ENCODE measurements around the gene RPRML. TPM values are rescaled to one million over a fixed set of nuclear protein-coding genes. Genes with fewer than 3 reads are reported as not detected.

Gene RPRML
- total RNA-seq, 2 experiments from 2014 or later: not detected

- ChIA-PET CTCF (no interaction called here), POLR2A (no interaction called here)
- DNase-seq (no peak), ATAC-seq (ENCODE audit: poor library complexity) (no peak)
- no peaks in the 10 kb centered on the region for H3K27me3 ChIP-seq (ENCODE audit: control insufficient read depth in 1 of 2, insufficient read depth in 2 of 2, low read length in 2 of 2)
- H3K36me3 Mint-ChIP-seq (ENCODE audit: low read depth): peaks cover 63% of the 10 kb centered on the region
- intact Hi-C loops (cut with DNase I, micrococcal nuclease): loop anchor here in 1 of 2 experiments (10.0 kb wide), 1 partner anchor 135 kb away; no protein-coding TSS in a partner anchor
- no peak overlapping the region for H3K27ac Mint-ChIP-seq
- peaks cover 49% of the 10 kb centered on the region for H3K4me1 Mint-ChIP-seq (ENCODE audit: low read depth)
- H3K4me3 ChIP-seq (ENCODE audit: low read length): no peak overlapping the region
- H3K9me3 Mint-ChIP-seq: no peaks in the 10 kb centered on the region
- peaks cover 14% of the 10 kb centered on the region for H3K4me1 ChIP-seq (ENCODE audit: insufficient read depth, low read length)
- H3K4me3 Mint-ChIP-seq: no peak overlapping the region
- H3K9me3 ChIP-seq (ENCODE audit: control insufficient read depth in 1 of 2, insufficient read depth in 1 of 2, low read length in 2 of 2): no peaks in the 10 kb centered on the region
- TF ChIP-seq CTCF (IDR thresholded peaks at IDR 0.05): no peak
- H3K27ac ChIP-seq (ENCODE audit: low read depth in 1 of 2, low read length in 2 of 2): no peak overlapping the region
- no peaks in the 10 kb centered on the region for H3K27me3 Mint-ChIP-seq
- peaks cover 52% of the 10 kb centered on the region for H3K36me3 ChIP-seq (ENCODE audit: insufficient read depth, low read length)
Measured at GRCh38 chr17:46929413-46929812, 49.6 kb downstream of the RPRML start.

DNA sequence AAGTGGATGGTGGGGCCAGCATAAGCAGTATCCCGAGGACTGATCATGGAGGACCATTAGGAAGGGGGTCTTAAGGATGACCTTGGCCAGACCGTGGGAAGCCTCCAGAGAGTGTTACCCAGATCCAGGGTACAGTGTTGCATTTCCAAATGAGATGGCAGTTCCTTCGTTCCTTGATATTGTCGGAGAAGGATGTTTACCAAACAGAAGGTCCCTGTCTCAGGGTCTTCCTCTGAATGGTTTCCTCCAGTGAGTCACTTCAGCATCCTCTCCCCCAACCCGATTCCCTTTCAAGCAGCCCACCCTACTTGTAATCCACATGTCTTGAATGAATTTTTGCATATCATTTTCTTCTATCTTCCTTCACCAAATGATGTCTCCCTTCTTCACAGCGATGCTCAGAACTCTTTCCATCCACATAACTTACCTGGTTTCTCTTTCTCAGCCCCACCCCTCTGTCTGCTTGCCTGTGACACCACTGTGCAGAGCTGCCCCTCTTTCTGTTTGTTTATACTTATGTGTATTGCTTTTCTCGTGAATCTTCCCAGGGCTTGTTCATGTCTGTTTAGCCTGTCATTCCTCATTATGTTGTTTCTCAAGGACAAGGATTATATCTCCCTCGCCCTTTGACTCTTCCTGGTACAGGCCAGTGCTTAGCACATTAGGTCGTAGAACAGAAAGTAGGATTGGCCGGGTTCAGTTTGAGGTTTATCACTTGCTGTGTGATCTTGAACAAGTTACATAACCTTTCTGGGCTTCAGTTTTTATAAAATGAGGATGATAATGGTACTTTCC lies 50.4 kb downstream of the RPRML start:
- ChIA-PET POLR2A (no interaction called here), CTCF (no interaction called here)
- no peak overlapping the region for H3K4me3 ChIP-seq (ENCODE audit: low read length)
- peaks cover 45% of the 10 kb centered on the region for H3K36me3 ChIP-seq (ENCODE audit: insufficient read depth, low read length)
- no peaks in the 10 kb centered on the region for H3K9me3 ChIP-seq (ENCODE audit: control insufficient read depth in 1 of 2, insufficient read depth in 1 of 2, low read length in 2 of 2)
- H3K4me1 Mint-ChIP-seq (ENCODE audit: low read depth): peaks cover 57% of the 10 kb centered on the region
- ATAC-seq (ENCODE audit: poor library complexity): no peak
- H3K4me1 ChIP-seq (ENCODE audit: insufficient read depth, low read length): peaks cover 14% of the 10 kb centered on the region
- no peak overlapping the region for H3K27ac ChIP-seq (ENCODE audit: low read depth in 1 of 2, low read length in 2 of 2)
- H3K27ac Mint-ChIP-seq: peak overlapping the region; percentile 31
- TF ChIP-seq CTCF (IDR thresholded peaks at IDR 0.05): no peak
- H3K27me3 Mint-ChIP-seq: no peaks in the 10 kb centered on the region
- H3K36me3 Mint-ChIP-seq (ENCODE audit: low read depth): peaks cover 56% of the 10 kb centered on the region
- no peaks in the 10 kb centered on the region for H3K9me3 Mint-ChIP-seq
- no peaks in the 10 kb centered on the region for H3K27me3 ChIP-seq (ENCODE audit: control insufficient read depth in 1 of 2, insufficient read depth in 2 of 2, low read length in 2 of 2)
- no peak for DNase-seq
- intact Hi-C loops (cut with DNase I, micrococcal nuclease): loop anchor here in 1 of 2 experiments (10.0 kb wide), 1 partner anchor 136 kb away; no protein-coding TSS in a partner anchor
- H3K4me3 Mint-ChIP-seq: no peak overlapping the region

Small RNAs within 50 kb of the gene (microRNA-seq; reads per million reads assigned to microRNA genes)
- not detected for gene MIR5089 (ENCODE audit: borderline microRNAs expressed, borderline replicate concordance)

Other genes starting within 250 kb of the RPRML start
- not detected for gene WNT3, start 160.6 kb downstream of the RPRML start, total RNA-seq
- gene WNT9B, start 127.7 kb downstream of the RPRML start, total RNA-seq: not detected
- 10 to 100 TPM; 46.6 to 51.7 TPM for gene GOSR2, start 56.1 kb downstream of the RPRML start, total RNA-seq
- 10 to 100 TPM; 52.5 to 52.8 TPM for gene CDC27, start 210.0 kb upstream of the RPRML start, total RNA-seq
- not detected for gene MYL4, start 230.1 kb upstream of the RPRML start, total RNA-seq

Measured in CD4-positive, alpha-beta T cell (primary cell).